Measurements from ENCODE around the gene RGS7BP.

DNA sequence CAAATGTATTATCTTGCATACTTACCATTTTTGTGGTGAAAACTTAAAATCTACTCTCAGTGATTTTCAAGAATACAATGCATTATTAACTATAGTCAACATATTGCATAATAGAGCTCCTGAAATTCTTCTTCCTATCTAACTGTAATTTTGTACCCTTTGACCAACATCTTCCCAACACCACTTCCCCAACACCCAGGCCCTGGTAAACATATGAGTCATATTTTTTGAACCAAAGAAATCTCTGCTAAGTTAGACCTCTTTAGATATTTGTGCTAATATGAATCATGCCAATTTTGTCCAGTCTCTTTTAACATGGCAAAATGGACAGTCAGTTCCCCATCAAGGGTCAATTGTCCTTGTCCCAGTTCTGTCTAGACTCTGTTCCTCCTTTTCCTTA lies 18.5 kb upstream of the RGS7BP start:
- TF ChIP-seq, protein P1, sequence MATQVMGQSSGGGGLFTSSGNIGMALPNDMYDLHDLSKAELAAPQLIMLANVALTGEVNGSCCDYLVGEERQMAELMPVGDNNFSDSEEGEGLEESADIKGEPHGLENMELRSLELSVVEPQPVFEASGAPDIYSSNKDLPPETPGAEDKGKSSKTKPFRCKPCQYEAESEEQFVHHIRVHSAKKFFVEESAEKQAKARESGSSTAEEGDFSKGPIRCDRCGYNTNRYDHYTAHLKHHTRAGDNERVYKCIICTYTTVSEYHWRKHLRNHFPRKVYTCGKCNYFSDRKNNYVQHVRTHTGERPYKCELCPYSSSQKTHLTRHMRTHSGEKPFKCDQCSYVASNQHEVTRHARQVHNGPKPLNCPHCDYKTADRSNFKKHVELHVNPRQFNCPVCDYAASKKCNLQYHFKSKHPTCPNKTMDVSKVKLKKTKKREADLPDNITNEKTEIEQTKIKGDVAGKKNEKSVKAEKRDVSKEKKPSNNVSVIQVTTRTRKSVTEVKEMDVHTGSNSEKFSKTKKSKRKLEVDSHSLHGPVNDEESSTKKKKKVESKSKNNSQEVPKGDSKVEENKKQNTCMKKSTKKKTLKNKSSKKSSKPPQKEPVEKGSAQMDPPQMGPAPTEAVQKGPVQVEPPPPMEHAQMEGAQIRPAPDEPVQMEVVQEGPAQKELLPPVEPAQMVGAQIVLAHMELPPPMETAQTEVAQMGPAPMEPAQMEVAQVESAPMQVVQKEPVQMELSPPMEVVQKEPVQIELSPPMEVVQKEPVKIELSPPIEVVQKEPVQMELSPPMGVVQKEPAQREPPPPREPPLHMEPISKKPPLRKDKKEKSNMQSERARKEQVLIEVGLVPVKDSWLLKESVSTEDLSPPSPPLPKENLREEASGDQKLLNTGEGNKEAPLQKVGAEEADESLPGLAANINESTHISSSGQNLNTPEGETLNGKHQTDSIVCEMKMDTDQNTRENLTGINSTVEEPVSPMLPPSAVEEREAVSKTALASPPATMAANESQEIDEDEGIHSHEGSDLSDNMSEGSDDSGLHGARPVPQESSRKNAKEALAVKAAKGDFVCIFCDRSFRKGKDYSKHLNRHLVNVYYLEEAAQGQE (IDR thresholded peaks at IDR 0.05), result no peak
- TF ChIP-seq, protein P2, sequence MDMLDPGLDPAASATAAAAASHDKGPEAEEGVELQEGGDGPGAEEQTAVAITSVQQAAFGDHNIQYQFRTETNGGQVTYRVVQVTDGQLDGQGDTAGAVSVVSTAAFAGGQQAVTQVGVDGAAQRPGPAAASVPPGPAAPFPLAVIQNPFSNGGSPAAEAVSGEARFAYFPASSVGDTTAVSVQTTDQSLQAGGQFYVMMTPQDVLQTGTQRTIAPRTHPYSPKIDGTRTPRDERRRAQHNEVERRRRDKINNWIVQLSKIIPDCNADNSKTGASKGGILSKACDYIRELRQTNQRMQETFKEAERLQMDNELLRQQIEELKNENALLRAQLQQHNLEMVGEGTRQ (IDR thresholded peaks at IDR 0.05), result no peak
- TF ChIP-seq, protein P3, sequence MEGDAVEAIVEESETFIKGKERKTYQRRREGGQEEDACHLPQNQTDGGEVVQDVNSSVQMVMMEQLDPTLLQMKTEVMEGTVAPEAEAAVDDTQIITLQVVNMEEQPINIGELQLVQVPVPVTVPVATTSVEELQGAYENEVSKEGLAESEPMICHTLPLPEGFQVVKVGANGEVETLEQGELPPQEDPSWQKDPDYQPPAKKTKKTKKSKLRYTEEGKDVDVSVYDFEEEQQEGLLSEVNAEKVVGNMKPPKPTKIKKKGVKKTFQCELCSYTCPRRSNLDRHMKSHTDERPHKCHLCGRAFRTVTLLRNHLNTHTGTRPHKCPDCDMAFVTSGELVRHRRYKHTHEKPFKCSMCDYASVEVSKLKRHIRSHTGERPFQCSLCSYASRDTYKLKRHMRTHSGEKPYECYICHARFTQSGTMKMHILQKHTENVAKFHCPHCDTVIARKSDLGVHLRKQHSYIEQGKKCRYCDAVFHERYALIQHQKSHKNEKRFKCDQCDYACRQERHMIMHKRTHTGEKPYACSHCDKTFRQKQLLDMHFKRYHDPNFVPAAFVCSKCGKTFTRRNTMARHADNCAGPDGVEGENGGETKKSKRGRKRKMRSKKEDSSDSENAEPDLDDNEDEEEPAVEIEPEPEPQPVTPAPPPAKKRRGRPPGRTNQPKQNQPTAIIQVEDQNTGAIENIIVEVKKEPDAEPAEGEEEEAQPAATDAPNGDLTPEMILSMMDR (IDR thresholded peaks at IDR 0.05), result no peak
- no peak for TF ChIP-seq POLR2A (IDR thresholded peaks at IDR 0.05; ENCODE audit: low read length)
